NCI-H2196 (cell line): ENCODE data around the gene IQCE.
A peak's percentile ranks its signal among the peaks of the same experiment; 100 is the strongest.

Source experiments
- DNase-seq: peaks from one replicate; lab custom pipeline; 2025; ENCODE audit not compliant: unreplicated experiment; lab: John Stamatoyannopoulos, UW

IQCE gene

GRCh38 chr7:2558629-2559282 lies at the start of gene IQCE:
Gene IQCE (plus strand): TSS chr7:2558979. CDS start chr7:2559182, 203 bp downstream.
- peak; percentile 93 for DNase-seq

DNA sequence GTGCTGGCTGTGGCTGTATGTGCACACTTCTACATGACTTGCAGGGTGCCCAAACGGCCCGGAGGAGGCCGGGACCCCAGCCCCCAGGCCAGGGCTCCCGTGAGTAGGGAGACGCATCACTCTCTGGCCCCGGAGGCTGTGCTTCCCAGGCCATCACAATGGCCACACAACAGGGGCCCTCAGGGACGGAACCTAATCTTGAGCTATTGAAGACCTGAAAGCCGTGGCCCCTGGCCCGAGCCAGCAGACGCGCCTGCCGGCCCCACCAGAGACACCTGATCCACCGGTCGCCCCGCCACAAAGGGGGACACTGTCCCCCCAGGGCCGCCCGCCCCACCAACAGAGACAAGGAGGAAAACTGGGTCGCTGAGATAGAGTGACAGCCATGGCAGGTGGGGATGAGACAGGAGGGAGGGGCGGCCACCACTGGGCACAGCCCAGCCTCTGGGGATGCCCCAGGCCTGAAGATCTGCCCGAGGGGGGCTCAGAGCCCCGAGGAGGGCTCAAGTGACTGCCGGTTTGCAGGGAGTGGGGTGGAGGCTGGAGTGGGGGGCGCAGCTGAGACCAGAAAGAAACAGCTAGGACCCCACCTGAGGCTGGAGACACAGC lies 49.4 kb upstream of the IQCE start:
- DNase-seq, result no peak

DNA sequence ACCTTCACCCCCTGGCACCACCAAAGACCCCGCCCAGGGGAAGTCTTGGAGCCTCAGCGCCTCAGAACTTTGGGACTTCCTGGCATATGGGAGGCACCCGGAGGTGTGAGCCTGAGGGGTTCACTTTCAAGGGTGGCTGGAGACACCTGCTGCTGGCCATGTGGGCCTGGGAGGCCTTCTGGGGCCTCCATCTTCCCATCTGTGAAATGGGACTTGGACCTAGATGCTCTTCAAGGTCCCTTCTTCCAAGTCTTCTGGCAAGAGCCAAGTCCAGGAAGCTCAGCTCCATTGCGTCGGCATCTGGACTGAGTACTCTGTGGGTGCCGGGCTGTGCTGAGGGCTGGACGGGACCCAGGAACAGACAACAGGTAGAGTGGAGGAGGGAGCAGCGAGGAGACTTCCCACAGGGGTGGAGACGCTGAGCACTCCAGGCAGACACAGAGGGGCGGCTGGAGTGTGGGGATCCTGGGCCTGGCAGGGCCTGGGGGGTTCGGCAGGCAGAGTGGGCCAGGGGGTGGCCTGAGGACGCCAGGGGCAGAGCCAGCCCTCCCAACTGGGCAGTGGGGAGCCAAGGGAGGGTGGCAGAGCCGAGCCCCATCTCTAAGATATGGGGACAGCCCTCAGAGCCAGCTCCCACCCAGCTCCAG lies 48.5 kb upstream of the IQCE start:
- no peak for DNase-seq

- DNase-seq, result peak; percentile 76
Measured at GRCh38 chr7:2510909-2511768, 47.6 kb upstream of the IQCE start.

DNA sequence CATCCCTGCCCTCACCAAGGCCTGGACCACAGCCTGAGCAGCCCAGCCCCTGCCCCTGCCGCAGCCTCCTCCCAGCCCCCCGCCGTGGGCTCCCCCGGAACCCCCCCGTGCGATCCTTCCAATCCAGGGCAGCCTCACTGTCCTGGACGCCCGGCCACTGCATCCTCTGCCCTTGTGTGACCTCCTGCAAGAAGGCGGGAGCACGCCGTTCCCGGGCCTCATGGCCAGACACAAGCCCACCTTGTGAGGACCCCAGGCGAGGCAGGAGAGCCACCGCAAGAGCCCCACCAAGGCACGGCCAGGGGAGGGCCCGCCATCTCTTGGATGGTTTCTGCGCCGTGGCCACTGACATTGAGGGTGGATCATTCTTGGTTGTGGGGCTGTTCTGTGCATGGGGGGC lies 47.0 kb upstream of the IQCE start:
- no peak for DNase-seq

DNA sequence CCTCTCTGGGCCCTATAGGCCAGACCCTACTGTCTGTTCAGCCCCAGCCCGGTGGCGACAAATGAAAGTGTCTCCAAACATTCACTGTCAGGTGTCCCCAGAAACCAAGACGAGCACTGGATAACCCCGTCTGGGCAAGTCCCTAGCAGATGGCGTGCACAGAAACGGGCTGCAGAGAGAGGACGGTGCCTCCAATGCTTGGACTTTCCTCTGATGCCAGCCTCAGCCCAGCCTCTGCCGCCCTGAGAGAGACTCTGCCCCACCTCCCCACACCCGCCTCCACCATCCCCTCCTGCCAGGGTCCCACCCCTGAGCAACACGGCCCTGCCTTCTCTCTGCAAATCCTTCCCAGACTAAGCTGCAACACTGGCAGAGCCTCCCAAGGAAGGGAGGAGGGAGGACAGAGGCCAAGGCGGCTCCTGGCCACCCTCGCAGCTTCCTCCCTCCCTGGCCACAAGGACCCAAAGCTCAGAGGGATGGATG lies 46.6 kb upstream of the IQCE start:
- DNase-seq, result peak; percentile 55

- DNase-seq, result peak; percentile 34
Measured at GRCh38 chr7:2512713-2513112, 46.1 kb upstream of the IQCE start.

DNA sequence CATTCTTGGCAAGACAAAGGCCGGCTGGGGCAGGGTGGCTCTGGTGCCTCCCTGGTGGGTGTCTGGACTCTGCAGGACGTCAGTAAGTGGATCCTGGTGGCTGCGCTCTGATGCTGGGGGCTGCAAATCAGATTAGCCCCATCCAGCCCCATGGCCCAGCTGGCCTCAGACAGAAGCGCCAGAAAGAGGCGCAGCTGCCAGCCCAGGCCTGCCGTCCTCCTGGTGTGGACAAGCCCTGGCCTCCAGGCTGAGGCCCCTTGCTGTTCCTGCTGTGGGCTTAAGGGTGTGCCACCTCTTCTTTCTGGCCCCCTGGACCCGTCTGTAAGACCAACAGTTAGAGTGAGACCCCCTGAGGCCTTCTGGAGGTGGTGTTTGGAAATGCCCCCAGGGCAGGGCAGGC lies 45.1 kb upstream of the IQCE start:
- DNase-seq, result no peak

- no peak for DNase-seq
Measured at GRCh38 chr7:2514473-2515423, 44.0 kb upstream of the IQCE start.

- DNase-seq, result no peak
Measured at GRCh38 chr7:2515424-2516193, 43.2 kb upstream of the IQCE start.

- no peak for DNase-seq
Measured at GRCh38 chr7:2516194-2516555, 42.6 kb upstream of the IQCE start.

DNA sequence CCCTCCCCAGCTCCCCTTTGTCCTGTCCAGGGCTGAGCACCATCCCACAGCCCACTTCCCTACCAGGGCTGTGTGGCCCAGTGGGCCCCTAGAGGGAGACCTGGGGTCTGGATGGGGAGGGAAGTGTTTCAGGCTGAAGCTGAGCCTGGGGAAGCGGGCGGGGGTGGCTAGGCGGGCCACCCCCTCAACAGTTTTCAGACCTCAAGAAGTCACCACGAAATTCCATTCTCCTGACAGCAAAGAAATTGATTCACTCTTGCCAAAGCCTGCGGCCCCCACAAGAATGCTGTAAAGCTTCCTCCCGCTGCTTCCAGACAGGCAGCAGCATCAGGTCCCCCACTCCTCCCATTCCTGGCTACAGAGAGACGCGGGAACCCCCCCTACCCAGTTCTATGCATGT lies 41.8 kb upstream of the IQCE start:
- no peak for DNase-seq

- DNase-seq, result no peak
Measured at GRCh38 chr7:2517678-2518507, 40.9 kb upstream of the IQCE start.

- no peak for DNase-seq
Measured at GRCh38 chr7:2518737-2519118, 40.1 kb upstream of the IQCE start.

- DNase-seq, result peak; percentile 94
Measured at GRCh38 chr7:2519119-2519930, 39.5 kb upstream of the IQCE start, which contains the start of gene LFNG. Gene LFNG (plus strand): TSS chr7:2519774. CDS start chr7:2519862, 88 bp downstream.

DNA sequence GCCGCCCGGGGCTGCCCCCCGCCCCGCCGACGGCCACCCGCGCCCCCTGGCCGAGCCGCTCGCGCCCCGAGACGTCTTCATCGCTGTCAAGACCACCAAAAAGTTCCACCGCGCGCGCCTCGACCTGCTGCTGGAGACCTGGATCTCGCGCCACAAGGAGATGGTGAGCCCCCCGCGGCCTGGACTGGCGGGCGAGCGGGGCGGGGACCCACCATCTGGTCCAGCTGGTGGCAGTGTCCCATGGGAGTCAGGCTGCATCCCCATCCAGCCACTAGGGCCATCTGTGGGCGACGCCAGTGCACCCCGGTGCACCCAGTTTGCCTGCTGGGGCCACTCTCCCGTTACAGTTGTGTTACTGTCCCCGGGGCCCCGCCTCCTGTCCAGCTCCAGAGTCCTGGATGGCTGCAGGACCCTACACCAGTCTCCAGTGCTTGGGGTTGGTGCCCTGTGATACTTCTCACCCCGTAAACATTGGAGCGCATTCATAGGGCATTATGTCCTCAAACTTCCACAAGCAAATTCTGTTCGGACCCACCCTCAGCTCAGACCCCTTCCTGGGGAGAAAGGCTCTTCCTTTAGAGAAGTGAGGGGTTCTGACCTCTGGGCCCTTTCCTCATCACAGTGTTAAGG lies 38.5 kb upstream of the IQCE start:
- no peak for DNase-seq

GRCh38 chr7:2520761-2521290 lies 38.0 kb upstream of the IQCE start:
- DNase-seq, result no peak
